Thyroid gland (tissue), 4 donors: Measurements from ENCODE around the gene RPL22L1.

Source experiments
- CTCF ChIP-seq, 6 experiments: fragments of 200-600 bp in 3 of 6; fragments of 450-650 bp in 3 of 6; sonication (generic) in 3 of 6; IDR thresholded peaks; one replicate each; pipeline ENCODE4 v1.5.1; 2016 to 2019; ENCODE audit warnings: antibody characterized with exemption in 6 of 6, mild to moderate bottlenecking in 2 of 6, inconsistent platforms in 1 of 6, moderate library complexity in 1 of 6
- POLR2A ChIP-seq, 2 donors: fragments of 450-650 bp; IDR thresholded peaks; one replicate each; pipeline ENCODE4 v1.6.1; 2017; ENCODE audit warnings: antibody characterized with exemption in 2 of 2, mild to moderate bottlenecking in 2 of 2, moderate library complexity in 1 of 2

GRCh38 chr3:170903123-170903522 is 33.1 kb upstream of the RPL22L1 start:
- TF ChIP-seq CTCF (IDR thresholded peaks at IDR 0.05) (no peak), POLR2A (IDR thresholded peaks at IDR 0.05) (no peak)
